OCI-LY3 (cell line): ENCODE data around the gene APBA3.
"Not testable (repeated sequence)": the region's sequence is repeated elsewhere in the genome, so short reads cannot be mapped to it uniquely, and the experiment has no call there.

Experiments used
- CTCF ChIP-seq: fragments of 200-600, 300-600 bp; sonication (generic); IDR thresholded peaks from 2 replicates; pipeline ENCODE4 v1.5.1; 2014; ENCODE audit warnings: antibody characterized with exemption, low read length, low read depth
- EZH2phosphoT487 ChIP-seq: fragments of 200-600 bp; shearing (Covaris generic); IDR thresholded peaks from 2 replicates; pipeline ENCODE4 v1.6.1; 2018; ENCODE audit warnings: antibody characterized with exemption, mixed run types, low read depth

- TF ChIP-seq CTCF, EZH2phosphoT487: not testable (repeated sequence)
Observed at GRCh38 chr19:3758297-3758696, 3.2 kb downstream of the APBA3 start.
